Gastrocnemius medialis (tissue), 4 donors: ENCODE measurements around the gene RUFY1.
"Not testable (repeated sequence)": the region's sequence is repeated elsewhere in the genome, so short reads cannot be mapped to it uniquely, and the experiment has no call there.

Experiments used
- POLR2A ChIP-seq, 2 donors: fragments of 450-650 bp; IDR thresholded peaks; one replicate each; pipeline ENCODE4 v1.6.1; 2017; ENCODE audit warnings: antibody characterized with exemption in 2 of 2, mild to moderate bottlenecking in 2 of 2, moderate library complexity in 2 of 2
- TF ChIP-seq, protein P1 (sequence below), 5 experiments: fragments of 450-650 bp in 3 of 5; fragments of 200-600 bp in 2 of 5; sonication (generic) in 2 of 5; IDR thresholded peaks in 4 of 5; conservative IDR thresholded peaks in 1 of 5; 1 replicate in 4 of 5; 2 replicates in 1 of 5; pipeline ENCODE4 v1.5.1; 2016 to 2019; ENCODE audit warnings: antibody characterized with exemption in 5 of 5, mild to moderate bottlenecking in 3 of 5, moderate library complexity in 3 of 5

DNA sequence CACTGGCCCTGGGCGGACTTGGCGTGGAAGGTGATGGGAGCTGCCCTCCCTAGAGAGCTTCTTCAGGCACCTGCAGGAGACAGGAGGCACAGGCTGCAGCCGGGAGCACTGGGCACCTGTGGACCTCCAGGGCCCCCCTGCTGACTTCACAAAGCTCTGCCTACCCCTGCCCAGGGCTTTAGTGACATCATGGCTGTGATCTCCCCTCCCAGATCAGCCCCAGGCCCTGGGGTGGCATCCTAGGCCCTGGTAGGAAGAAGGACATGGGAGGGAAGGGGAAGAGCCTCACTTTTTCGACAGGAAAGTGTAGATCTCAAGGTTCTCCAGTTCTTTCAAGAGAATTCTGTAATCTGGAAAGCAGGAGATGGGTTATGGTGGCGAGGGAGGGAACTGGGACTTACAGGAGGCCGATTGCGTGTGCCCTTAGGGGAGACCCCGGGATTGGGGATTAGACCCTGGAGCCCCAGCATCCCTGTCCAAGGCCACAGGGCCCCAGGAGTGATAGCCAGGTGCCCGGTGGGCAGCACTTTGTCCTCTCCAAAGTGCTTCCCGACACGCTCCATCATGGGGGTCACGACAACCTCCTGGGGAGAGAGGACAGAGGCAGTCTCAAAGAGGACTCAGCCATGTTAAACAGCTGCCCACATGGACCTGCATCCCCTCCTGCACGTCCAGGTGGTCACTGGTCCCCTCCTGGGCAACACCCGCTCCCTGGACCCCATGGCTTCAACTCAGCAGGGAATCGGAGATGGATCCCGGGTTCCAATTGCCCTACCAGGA is 93.0 kb downstream of the RUFY1 start:
- TF ChIP-seq, protein P1, sequence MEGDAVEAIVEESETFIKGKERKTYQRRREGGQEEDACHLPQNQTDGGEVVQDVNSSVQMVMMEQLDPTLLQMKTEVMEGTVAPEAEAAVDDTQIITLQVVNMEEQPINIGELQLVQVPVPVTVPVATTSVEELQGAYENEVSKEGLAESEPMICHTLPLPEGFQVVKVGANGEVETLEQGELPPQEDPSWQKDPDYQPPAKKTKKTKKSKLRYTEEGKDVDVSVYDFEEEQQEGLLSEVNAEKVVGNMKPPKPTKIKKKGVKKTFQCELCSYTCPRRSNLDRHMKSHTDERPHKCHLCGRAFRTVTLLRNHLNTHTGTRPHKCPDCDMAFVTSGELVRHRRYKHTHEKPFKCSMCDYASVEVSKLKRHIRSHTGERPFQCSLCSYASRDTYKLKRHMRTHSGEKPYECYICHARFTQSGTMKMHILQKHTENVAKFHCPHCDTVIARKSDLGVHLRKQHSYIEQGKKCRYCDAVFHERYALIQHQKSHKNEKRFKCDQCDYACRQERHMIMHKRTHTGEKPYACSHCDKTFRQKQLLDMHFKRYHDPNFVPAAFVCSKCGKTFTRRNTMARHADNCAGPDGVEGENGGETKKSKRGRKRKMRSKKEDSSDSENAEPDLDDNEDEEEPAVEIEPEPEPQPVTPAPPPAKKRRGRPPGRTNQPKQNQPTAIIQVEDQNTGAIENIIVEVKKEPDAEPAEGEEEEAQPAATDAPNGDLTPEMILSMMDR (IDR thresholded peaks at IDR 0.05 in 4 of 5, conservative IDR thresholded peaks at IDR 0.05 in 1 of 5) = not testable (repeated sequence)
- TF ChIP-seq POLR2A (IDR thresholded peaks at IDR 0.05) = not testable (repeated sequence)
